SU-DHL-6 (cell line): ENCODE measurements around the gene E2F3.
"Not testable (repeated sequence)": the region's sequence is repeated elsewhere in the genome, so short reads cannot be mapped to it uniquely, and the experiment has no call there.

Experiments used
- H2AFZ ChIP-seq: fragments of 200-600 bp; sonication (generic); 2 replicates; pipeline ENCODE4 v1.6.1; 2014; ENCODE audit warnings: low read depth, mild to moderate bottlenecking, moderate library complexity, mixed read lengths, antibody characterized with exemption, low read length; ENCODE audit not compliant: severe bottlenecking
- H3F3A ChIP-seq: fragments of 200-600 bp; shearing (Covaris generic); 2 replicates; pipeline ENCODE4 v1.6.0; 2016; ENCODE audit warnings: antibody characterized with exemption, mild to moderate bottlenecking; ENCODE audit not compliant: insufficient read depth
- H3K27ac ChIP-seq: fragments of 200-600 bp; sonication (generic); 2 replicates; pipeline ENCODE4 v1.5.1; 2016; ENCODE audit warnings: low read depth, mild to moderate bottlenecking, low read length, moderate library complexity, mixed read lengths
- H3K27me3 ChIP-seq: fragments of 200-600 bp; sonication (generic), shearing (Covaris generic); 2 replicates; pipeline ENCODE4 v1.6.0; 2014; ENCODE audit warnings: mild to moderate bottlenecking, low read length
- H3K36me3 ChIP-seq: fragments of 200-600 bp; sonication (generic); 2 replicates; pipeline ENCODE4 v1.6.1; 2014; ENCODE audit warnings: mild to moderate bottlenecking, low read length, mixed read lengths
- H3K4me2 ChIP-seq: fragments of 300-600, 200-600 bp; shearing (Covaris generic), sonication (generic); 2 replicates; pipeline ENCODE4 v1.6.0; 2014; ENCODE audit warnings: low read length, low read depth, mild to moderate bottlenecking; ENCODE audit not compliant: poor library complexity, severe bottlenecking
- H3K4me3 ChIP-seq: fragments of 200-600 bp; sonication (generic); 2 replicates; pipeline ENCODE4 v1.5.1; 2014; ENCODE audit warnings: antibody characterized with exemption, low read length, mild to moderate bottlenecking, mixed read lengths; ENCODE audit not compliant: insufficient read depth, poor library complexity, severe bottlenecking
- H3K79me2 ChIP-seq: fragments of 200-600 bp; sonication (generic); 2 replicates; pipeline ENCODE4 v1.6.1; 2014; ENCODE audit warnings: mild to moderate bottlenecking, low read length, moderate library complexity; ENCODE audit not compliant: insufficient read depth
- H3K9ac ChIP-seq: fragments of 200-600 bp; sonication (generic); 2 replicates; pipeline ENCODE4 v1.7.0; 2014; ENCODE audit warnings: mild to moderate bottlenecking, low read length
- H3K9me2 ChIP-seq: fragments of 200-600 bp; sonication (generic); replicated peaks from 2 replicates; pipeline ENCODE4 v1.6.1; 2014; ENCODE audit warnings: low read length; ENCODE audit not compliant: insufficient read depth
- H3K9me3 ChIP-seq: fragments of 200-600 bp; sonication (generic); 2 replicates; pipeline ENCODE4 v1.6.1; 2014; ENCODE audit warnings: low read length, mixed read lengths; ENCODE audit not compliant: insufficient read depth
- H4K20me1 ChIP-seq: fragments of 200-600 bp; sonication (generic); 2 replicates; pipeline ENCODE4 v1.6.1; 2014; ENCODE audit warnings: low read depth, mild to moderate bottlenecking, antibody characterized with exemption, low read length, moderate library complexity, mixed read lengths
- EZH2phosphoT487 ChIP-seq: fragments of 200-600 bp; sonication (generic), shearing (Covaris generic); conservative IDR thresholded peaks from 2 replicates; pipeline ENCODE4 v1.6.1; 2018; ENCODE audit warnings: mild to moderate bottlenecking, antibody characterized with exemption, low read length, moderate library complexity, mixed read lengths
- TF ChIP-seq, protein P1 (sequence below): fragments of 200-600 bp; sonication (generic); IDR thresholded peaks from one replicate; pipeline ENCODE4 v1.5.1; 2017; ENCODE audit warnings: antibody characterized with exemption, mild to moderate bottlenecking, low read length, moderate library complexity; ENCODE audit not compliant: insufficient read depth, poor library complexity, severe bottlenecking

The E2F3 gene

DNA sequence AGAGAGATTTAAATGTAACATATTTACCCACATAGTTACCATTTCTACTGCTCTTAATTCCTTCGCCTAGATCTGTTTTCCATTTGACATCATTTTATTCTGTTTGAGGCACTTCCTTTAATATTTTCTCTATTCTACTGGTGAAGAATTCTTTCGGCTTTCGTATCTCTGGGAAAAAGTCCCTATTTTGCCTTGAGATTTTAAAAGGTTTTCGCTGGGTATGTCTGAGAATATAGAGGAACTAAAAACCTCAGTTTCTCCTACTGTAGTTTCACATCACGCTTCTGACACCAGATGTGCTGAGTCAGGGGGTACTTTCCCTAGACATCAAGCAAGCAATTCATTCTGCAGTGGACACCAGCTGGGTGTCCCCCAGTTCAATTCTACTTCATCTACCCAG lies 61.7 kb downstream of the E2F3 start:
- no peak overlapping the region for H3K9ac ChIP-seq
- H4K20me1 ChIP-seq, result peaks cover 19% of the 10 kb centered on the region; the same call in 1 of the 2 replicates
- no peaks in the 10 kb centered on the region for H3K9me2 ChIP-seq
- 0 out of 2 replicates have a peak, but pooled peaks cover 4% of the 10 kb centered on the region for H3K36me3 ChIP-seq
- H3F3A ChIP-seq, result no peaks in the 10 kb centered on the region
- H2AFZ ChIP-seq, result no peak overlapping the region
- H3K4me2 ChIP-seq, result no peak overlapping the region
- peaks cover 85% of the 10 kb centered on the region for H3K79me2 ChIP-seq
- no peak for TF ChIP-seq EZH2phosphoT487
- TF ChIP-seq, protein P1, sequence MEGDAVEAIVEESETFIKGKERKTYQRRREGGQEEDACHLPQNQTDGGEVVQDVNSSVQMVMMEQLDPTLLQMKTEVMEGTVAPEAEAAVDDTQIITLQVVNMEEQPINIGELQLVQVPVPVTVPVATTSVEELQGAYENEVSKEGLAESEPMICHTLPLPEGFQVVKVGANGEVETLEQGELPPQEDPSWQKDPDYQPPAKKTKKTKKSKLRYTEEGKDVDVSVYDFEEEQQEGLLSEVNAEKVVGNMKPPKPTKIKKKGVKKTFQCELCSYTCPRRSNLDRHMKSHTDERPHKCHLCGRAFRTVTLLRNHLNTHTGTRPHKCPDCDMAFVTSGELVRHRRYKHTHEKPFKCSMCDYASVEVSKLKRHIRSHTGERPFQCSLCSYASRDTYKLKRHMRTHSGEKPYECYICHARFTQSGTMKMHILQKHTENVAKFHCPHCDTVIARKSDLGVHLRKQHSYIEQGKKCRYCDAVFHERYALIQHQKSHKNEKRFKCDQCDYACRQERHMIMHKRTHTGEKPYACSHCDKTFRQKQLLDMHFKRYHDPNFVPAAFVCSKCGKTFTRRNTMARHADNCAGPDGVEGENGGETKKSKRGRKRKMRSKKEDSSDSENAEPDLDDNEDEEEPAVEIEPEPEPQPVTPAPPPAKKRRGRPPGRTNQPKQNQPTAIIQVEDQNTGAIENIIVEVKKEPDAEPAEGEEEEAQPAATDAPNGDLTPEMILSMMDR, result no peak
- H3K9me3 ChIP-seq, result no peaks in the 10 kb centered on the region
- no peak overlapping the region for H3K4me3 ChIP-seq
- no peaks in the 10 kb centered on the region for H3K27me3 ChIP-seq
- no peak overlapping the region for H3K27ac ChIP-seq

DNA sequence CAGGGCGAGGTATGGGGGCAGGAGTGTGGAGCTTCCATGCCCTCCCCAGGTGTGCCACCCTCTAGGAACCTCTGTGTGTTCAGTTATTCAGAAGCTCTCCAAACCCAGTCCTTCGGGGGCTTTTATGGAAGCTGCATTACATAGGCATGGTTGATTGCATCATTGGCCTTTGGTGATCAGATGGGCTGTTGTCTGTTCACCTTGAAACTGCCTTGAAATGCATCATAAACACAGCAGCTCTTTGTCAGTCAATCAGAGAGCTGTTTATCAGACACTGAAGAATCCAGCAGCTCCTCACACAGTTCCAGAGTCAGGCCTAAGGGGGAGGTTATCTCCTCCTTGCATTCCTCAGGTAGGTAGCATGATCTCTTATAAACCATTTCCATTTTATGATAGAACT lies 62.4 kb downstream of the E2F3 start:
- no peak overlapping the region for H3K27ac ChIP-seq

DNA sequence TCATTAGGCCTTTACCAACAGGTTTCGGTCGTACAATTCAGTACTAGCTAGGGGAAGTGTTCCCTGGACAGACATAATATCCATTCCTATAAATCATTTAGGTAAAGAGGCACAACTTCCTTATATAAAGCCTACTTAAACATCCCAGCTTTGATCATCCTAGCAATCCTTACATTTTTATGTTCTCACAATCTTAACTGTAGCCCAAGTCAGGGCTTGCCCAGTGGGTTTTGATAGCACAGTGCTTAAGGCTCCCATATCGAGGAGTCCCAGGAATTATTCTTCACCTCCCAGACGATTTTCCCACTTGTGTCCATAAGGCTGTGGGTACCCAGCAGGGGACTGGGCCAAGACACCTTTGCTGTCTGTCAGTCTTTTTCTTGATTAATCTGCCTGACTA lies 63.2 kb downstream of the E2F3 start:
- Histone ChIP-seq H3F3A (no peaks in the 10 kb centered on the region), H3K9me2 (no peaks in the 10 kb centered on the region), H3K9me3 (no peaks in the 10 kb centered on the region), H3K27me3 (no peaks in the 10 kb centered on the region), H2AFZ (no peak overlapping the region), H3K4me2 (no peak overlapping the region), H3K27ac (no peak overlapping the region), H3K36me3 (0 out of 2 replicates have a peak, but pooled peaks cover 4% of the 10 kb centered on the region), H3K9ac (no peak overlapping the region), H3K4me3 (no peak overlapping the region), H3K79me2 (peaks cover 85% of the 10 kb centered on the region), H4K20me1 (peaks cover 18% of the 10 kb centered on the region; the same call in 1 of the 2 replicates)
- TF ChIP-seq EZH2phosphoT487, result no peak
- TF ChIP-seq, protein P1, result no peak

More for the DNA sequence above, 62.4 kb downstream of the E2F3 start:
- no peaks in the 10 kb centered on the region for H3K9me3 ChIP-seq
- H3K36me3 ChIP-seq, result 0 out of 2 replicates have a peak, but pooled peaks cover 4% of the 10 kb centered on the region
- H4K20me1 ChIP-seq, result peaks cover 18% of the 10 kb centered on the region; the same call in 1 of the 2 replicates
- H3K9ac ChIP-seq, result no peak overlapping the region
- H2AFZ ChIP-seq, result no peak overlapping the region
- no peak overlapping the region for H3K4me3 ChIP-seq
- no peaks in the 10 kb centered on the region for H3K27me3 ChIP-seq
- peaks cover 85% of the 10 kb centered on the region for H3K79me2 ChIP-seq
- no peaks in the 10 kb centered on the region for H3K9me2 ChIP-seq
- H3K4me2 ChIP-seq, result no peak overlapping the region
- H3F3A ChIP-seq, result no peaks in the 10 kb centered on the region
- TF ChIP-seq EZH2phosphoT487, result no peak
- TF ChIP-seq, protein P1, result no peak

DNA sequence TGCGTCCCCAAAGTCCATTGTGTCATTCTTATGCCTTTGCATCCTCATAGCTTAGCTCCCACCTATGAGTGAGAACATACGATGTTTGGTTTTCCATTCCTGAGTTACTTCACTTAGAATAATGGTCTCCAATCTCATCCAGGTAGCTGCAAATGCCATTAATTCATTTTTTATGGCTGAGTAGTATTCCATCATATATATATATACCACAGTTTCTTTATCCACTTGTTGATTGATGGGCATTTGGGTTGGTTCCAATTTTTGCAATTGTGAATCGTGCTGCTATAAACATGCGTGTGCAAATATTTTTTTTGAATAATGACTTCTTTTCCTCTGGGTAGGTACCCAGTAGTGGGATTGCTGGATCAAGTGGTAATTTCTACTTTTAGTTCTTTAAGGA lies 63.9 kb downstream of the E2F3 start:
- not testable (repeated sequence) for H2AFZ ChIP-seq, H3K9me2 ChIP-seq, H3K36me3 ChIP-seq, H3K27ac ChIP-seq, H3K27me3 ChIP-seq, H3K4me3 ChIP-seq, H3F3A ChIP-seq, H3K9ac ChIP-seq, H3K4me2 ChIP-seq, H3K9me3 ChIP-seq
- peaks cover 86% of the 10 kb centered on the region for H3K79me2 ChIP-seq
- peaks cover 13% of the 10 kb centered on the region; the same call in 1 of the 2 replicates for H4K20me1 ChIP-seq
